Activated CD4-positive, CD25-positive, alpha-beta regulatory T cell treated with anti-CD3 and anti-CD28 coated beads, Interleukin-2, amount 50 U/mL, for 16 hours (primary cell): ENCODE data around the gene LRCH1.

Experiments
- DNase-seq: peaks from one replicate; pipeline ENCODE4 v3.0.0-alpha.2; 2020; ENCODE audit warnings: low read depth, low spot score

LRCH1 gene

DNA sequence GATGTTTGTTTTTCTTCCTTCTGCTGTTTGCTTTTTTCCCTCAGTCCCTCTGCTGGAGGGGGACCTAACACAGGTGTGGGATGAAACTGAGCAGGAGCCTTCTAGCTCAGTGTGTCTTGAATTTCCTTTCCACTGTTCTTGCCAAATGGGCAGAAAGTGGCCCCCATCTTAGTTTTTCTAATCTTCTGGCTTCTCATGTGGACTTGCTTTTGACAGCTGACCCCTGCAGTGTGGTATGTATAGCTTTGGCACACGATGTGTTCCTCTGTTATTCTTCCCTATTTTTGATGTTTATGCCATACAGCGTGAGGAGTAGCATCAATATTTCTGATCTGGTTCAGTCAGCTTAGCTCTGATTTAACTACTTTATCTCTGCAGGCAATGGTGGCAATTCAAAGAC, 8.3 kb downstream of the LRCH1 start:
- no peak for DNase-seq

- no peak for DNase-seq
Measured at GRCh38 chr13:46561691-46562090, 8.7 kb downstream of the LRCH1 start.

DNA sequence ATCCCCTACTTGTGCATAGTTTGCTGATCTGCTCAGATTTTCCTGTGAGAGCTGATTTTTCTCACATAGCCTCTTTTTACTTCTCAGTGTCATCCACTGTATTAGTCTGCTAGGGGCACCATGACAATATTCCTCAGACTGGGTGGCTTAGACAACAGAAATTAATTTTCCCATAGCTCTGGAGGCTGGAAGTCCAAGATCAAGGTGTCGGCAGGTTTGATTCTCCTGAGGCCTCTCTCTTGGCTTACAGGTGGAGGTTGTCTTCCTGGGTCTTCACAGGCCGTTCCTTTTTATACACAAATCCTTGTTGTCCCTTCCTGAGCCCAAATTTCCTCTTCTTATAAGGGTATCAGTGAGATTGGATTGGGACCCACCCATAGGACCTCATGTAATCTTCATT, 9.2 kb downstream of the LRCH1 start:
- DNase-seq = no peak

GRCh38 chr13:46562581-46562980, 9.6 kb downstream of the LRCH1 start:
- no peak for DNase-seq

GRCh38 chr13:46565808-46566750, 13.1 kb downstream of the LRCH1 start:
- DNase-seq = no peak

- DNase-seq = no peak
Measured at GRCh38 chr13:46567671-46568070, 14.7 kb downstream of the LRCH1 start.

DNA sequence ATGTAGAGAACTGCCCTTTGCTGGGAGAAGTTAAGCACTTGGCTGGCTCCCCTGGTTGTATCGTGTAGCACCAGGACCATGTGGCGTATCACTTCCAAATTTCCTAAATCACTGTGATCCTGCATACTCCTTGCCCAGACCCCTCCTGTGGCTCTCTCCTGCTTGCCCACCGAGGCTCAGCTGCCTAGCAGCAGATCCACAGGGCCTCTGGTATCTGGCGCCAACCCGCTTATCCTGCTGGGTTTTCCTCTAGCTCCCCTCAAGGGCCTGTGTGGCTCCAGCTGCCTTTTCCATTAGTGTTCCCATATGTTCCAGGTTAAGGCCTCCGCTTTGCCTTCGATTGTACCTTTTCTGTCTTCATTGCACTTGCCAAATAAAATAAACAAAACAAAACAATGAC, 16.5 kb downstream of the LRCH1 start:
- DNase-seq = no peak

- DNase-seq = no peak
Measured at GRCh38 chr13:46570273-46570672, 17.3 kb downstream of the LRCH1 start.

- DNase-seq = no peak
Measured at GRCh38 chr13:46571189-46571908, 18.4 kb downstream of the LRCH1 start.

GRCh38 chr13:46571909-46572595, 19.1 kb downstream of the LRCH1 start:
- no peak for DNase-seq

GRCh38 chr13:46572752-46573431, 19.9 kb downstream of the LRCH1 start:
- no peak for DNase-seq

GRCh38 chr13:46575301-46575771, 22.4 kb downstream of the LRCH1 start:
- no peak for DNase-seq

GRCh38 chr13:46575818-46576221, 22.9 kb downstream of the LRCH1 start:
- DNase-seq = no peak

GRCh38 chr13:46576762-46577161, 23.8 kb downstream of the LRCH1 start:
- DNase-seq = no peak

DNA sequence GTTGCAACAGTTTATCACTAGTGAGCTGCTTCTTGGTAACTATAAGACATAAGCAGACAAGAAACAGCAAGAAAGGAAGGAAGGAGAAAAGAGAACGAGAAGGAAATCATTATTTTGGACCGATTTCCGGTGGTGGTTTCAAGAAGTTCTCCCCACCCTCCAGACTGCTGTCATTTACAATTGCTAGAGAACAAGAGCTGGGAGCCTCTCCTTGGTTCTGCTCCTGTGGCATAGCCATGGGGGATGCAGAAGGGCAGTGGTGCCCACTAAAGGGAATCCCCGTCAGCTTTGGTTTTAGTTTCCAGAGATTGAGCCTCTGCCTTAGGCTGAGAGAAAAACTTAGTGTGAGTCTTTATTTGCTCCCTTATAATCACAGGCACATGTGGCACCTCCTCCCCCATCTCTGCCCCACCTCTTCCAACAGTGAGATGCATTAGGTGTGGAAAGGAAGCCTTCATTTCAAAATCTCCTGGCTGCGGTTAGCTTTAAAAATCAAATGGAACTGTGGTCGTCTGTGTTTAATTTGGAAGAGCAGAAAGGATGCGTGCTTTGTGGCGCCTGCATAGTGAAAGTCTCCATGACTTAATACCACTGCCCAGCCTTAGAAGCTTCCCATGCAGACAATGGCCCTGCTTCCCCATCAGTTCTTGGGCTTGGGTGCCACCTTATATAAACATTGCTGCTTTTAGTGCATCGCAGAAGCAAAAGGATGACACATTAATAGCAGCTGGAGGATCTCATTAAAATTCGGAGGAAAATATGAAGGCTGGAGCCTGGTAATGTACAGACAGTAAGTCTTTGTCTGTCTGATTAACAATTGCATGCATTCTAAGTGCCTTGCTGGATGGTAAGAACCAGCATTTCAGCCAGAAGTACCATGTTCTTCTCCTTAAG, 25.0 kb downstream of the LRCH1 start:
- no peak for DNase-seq

GRCh38 chr13:46578590-46578975, 25.6 kb downstream of the LRCH1 start:
- DNase-seq = no peak

DNA sequence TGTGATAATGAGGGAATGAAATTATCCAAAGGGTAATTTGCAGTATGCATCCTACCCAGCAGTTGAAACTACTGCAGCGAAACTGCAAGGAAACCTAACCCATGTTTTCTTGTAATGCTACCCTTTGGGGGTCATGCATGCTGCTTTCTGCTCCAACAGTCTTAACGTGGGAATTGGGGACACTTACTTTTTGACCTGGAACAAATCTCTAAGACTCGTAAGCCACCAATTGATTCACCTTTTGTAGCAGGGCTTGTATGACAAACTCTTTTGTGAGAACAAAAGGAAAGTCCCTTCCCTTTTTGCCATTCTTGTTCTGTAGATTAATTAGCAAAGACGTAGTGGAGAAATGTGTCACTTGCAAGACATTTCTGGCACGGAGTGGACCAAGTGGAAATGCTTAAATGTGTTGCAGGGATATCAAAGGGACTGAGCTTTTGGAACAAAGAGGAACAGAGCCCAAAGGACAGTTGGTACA, 27.4 kb downstream of the LRCH1 start:
- DNase-seq = no peak

GRCh38 chr13:46582190-46582589, 29.2 kb downstream of the LRCH1 start:
- DNase-seq = no peak

- DNase-seq = no peak
Measured at GRCh38 chr13:46586751-46587514, 34.0 kb downstream of the LRCH1 start.
